HEK293 (cell line): ENCODE results near the gene SPART.
A peak's percentile ranks its signal among the peaks of the same experiment; 100 is the strongest.

ENCODE experiments used
- BCL11A ChIP-seq: fragments of 450-650 bp; formaldehyde crosslinking; IDR thresholded peaks from 2 replicates; pipeline ENCODE4 v1.5.1; 2016; ENCODE audit warnings: low read depth, missing biosample characterization, missing genetic modification characterization
- GLI2 ChIP-seq: fragments of 450-650 bp; formaldehyde crosslinking; IDR thresholded peaks from 2 replicates; pipeline ENCODE4; 2017; ENCODE audit warnings: missing biosample characterization, missing genetic modification characterization, low read depth, borderline replicate concordance
- HOXC10 ChIP-seq: sonication (generic); formaldehyde crosslinking; IDR thresholded peaks from 2 replicates; pipeline ENCODE4 v1.8.1; 2023; ENCODE audit warnings: mild to moderate bottlenecking, missing genetic modification reagents
- KLF8 ChIP-seq: fragments of 450-650 bp; formaldehyde crosslinking; IDR thresholded peaks from 2 replicates; pipeline ENCODE4 v1.5.1; 2016; ENCODE audit warnings: missing biosample characterization, missing genetic modification characterization
- OSR2 ChIP-seq: fragments of 450-650 bp; formaldehyde crosslinking; IDR thresholded peaks from 2 replicates; pipeline ENCODE4 v1.5.1; 2016; ENCODE audit warnings: missing biosample characterization, missing genetic modification characterization
- PRDM4 ChIP-seq: fragments of 450-650 bp; formaldehyde crosslinking; IDR thresholded peaks from 2 replicates; pipeline ENCODE4 v1.5.1; 2017; ENCODE audit warnings: missing biosample characterization, missing genetic modification characterization
- REPIN1 ChIP-seq: fragments of 450-650 bp; formaldehyde crosslinking; IDR thresholded peaks from 2 replicates; pipeline ENCODE4 v1.5.1; 2017; ENCODE audit warnings: missing biosample characterization, missing genetic modification characterization, low read depth
- SALL2 ChIP-seq: fragments of 450-650 bp; formaldehyde crosslinking; IDR thresholded peaks from 2 replicates; pipeline ENCODE4 v1.5.0; 2017; ENCODE audit warnings: missing biosample characterization, mild to moderate bottlenecking, missing genetic modification characterization, borderline replicate concordance
- SCRT1 ChIP-seq: fragments of 450-650 bp; formaldehyde crosslinking; IDR thresholded peaks from 2 replicates; pipeline ENCODE4 v1.5.1; 2016; ENCODE audit warnings: missing biosample characterization, missing genetic modification characterization, borderline replicate concordance
- SETDB1 ChIP-seq: IDR thresholded peaks from one replicate; pipeline ENCODE4 v1.6.1; 2017; ENCODE audit warnings: mild to moderate bottlenecking, low read length, moderate library complexity, mixed read lengths; ENCODE audit not compliant: insufficient read length
- SP2 ChIP-seq: fragments of 450-650 bp; formaldehyde crosslinking; IDR thresholded peaks from 2 replicates; pipeline ENCODE4 v1.5.1; 2016; ENCODE audit warnings: missing biosample characterization, missing genetic modification characterization
- TCF7L2 ChIP-seq: IDR thresholded peaks from 2 replicates; pipeline ENCODE4 v1.6.1; 2011; ENCODE audit warnings: low read depth, mild to moderate bottlenecking, inconsistent platforms, low read length, moderate library complexity, borderline replicate concordance
- TRIM28 ChIP-seq: IDR thresholded peaks from 2 replicates; pipeline ENCODE4 v1.6.1; 2011; ENCODE audit warnings: low read length, control low read depth, borderline replicate concordance
- ZBTB1 ChIP-seq: fragments of 450-650 bp; formaldehyde crosslinking; IDR thresholded peaks from 2 replicates; pipeline ENCODE4 v1.5.1; 2016; ENCODE audit warnings: missing biosample characterization, missing genetic modification characterization
- ZBTB44 ChIP-seq: fragments of 450-650 bp; IDR thresholded peaks from 2 replicates; pipeline ENCODE4 v1.5.1; 2018; ENCODE audit warnings: missing biosample characterization, mild to moderate bottlenecking, missing genetic modification characterization
- ZFP41 ChIP-seq: fragments of 450-650 bp; formaldehyde crosslinking; IDR thresholded peaks from 2 replicates; pipeline ENCODE4 v1.5.1; 2016; ENCODE audit warnings: missing biosample characterization, missing genetic modification characterization, borderline replicate concordance
- ZNF114 ChIP-seq: fragments of 450-650 bp; formaldehyde crosslinking; IDR thresholded peaks from 2 replicates; pipeline ENCODE4 v1.5.0; 2017; ENCODE audit warnings: missing biosample characterization, missing genetic modification characterization
- ZNF138 ChIP-seq: fragments of 450-650 bp; formaldehyde crosslinking; IDR thresholded peaks from 2 replicates; pipeline ENCODE4 v1.5.1; 2016; ENCODE audit warnings: missing biosample characterization, missing genetic modification characterization, borderline replicate concordance
- ZNF221 ChIP-seq: fragments of 450-650 bp; formaldehyde crosslinking; IDR thresholded peaks from 2 replicates; pipeline ENCODE4 v1.5.1; 2017; ENCODE audit warnings: missing biosample characterization, missing genetic modification characterization, borderline replicate concordance
- ZNF366 ChIP-seq: fragments of 450-650 bp; formaldehyde crosslinking; conservative IDR thresholded peaks from 2 replicates; pipeline ENCODE4 v1.5.1; 2016; ENCODE audit warnings: missing biosample characterization, missing genetic modification characterization
- ZNF394 ChIP-seq: fragments of 450-650 bp; formaldehyde crosslinking; IDR thresholded peaks from 2 replicates; pipeline ENCODE4 v1.5.1; 2016; ENCODE audit warnings: missing biosample characterization, missing genetic modification characterization, mild to moderate bottlenecking, moderate library complexity, borderline replicate concordance
- ZNF404 ChIP-seq: fragments of 450-650 bp; formaldehyde crosslinking; IDR thresholded peaks from 2 replicates; pipeline ENCODE4 v1.5.1; 2017; ENCODE audit warnings: missing biosample characterization, missing genetic modification characterization
- ZNF488 ChIP-seq: fragments of 450-650 bp; formaldehyde crosslinking; IDR thresholded peaks from 2 replicates; pipeline ENCODE4 v1.5.1; 2016; ENCODE audit warnings: missing biosample characterization, missing genetic modification characterization
- ZNF514 ChIP-seq: fragments of 450-650 bp; formaldehyde crosslinking; IDR thresholded peaks from 2 replicates; pipeline ENCODE4 v1.5.1; 2016; ENCODE audit warnings: missing biosample characterization, missing genetic modification characterization
- ZNF558 ChIP-seq: fragments of 450-650 bp; formaldehyde crosslinking; IDR thresholded peaks from 2 replicates; pipeline ENCODE4 v1.5.1; 2016; ENCODE audit warnings: missing biosample characterization, missing genetic modification characterization
- ZNF645 ChIP-seq: fragments of 450-650 bp; formaldehyde crosslinking; IDR thresholded peaks from 2 replicates; pipeline ENCODE4; 2016; ENCODE audit warnings: missing biosample characterization, missing genetic modification characterization
- ZNF677 ChIP-seq: fragments of 450-650 bp; IDR thresholded peaks from 2 replicates; pipeline ENCODE4 v1.5.0; 2018; ENCODE audit warnings: missing biosample characterization, mild to moderate bottlenecking, missing genetic modification characterization, moderate library complexity
- ZNF692 ChIP-seq: fragments of 450-650 bp; formaldehyde crosslinking; IDR thresholded peaks from 2 replicates; pipeline ENCODE4 v1.5.1; 2016; ENCODE audit warnings: missing biosample characterization, missing genetic modification characterization
- ZSCAN23 ChIP-seq: fragments of 450-650 bp; formaldehyde crosslinking; IDR thresholded peaks from 2 replicates; pipeline ENCODE4 v1.5.1; 2016; ENCODE audit warnings: missing biosample characterization, missing genetic modification characterization
- ZSCAN30 ChIP-seq: fragments of 450-650 bp; IDR thresholded peaks from 2 replicates; pipeline ENCODE4 v1.5.1; 2018; ENCODE audit warnings: missing biosample characterization, mild to moderate bottlenecking, missing genetic modification characterization, moderate library complexity
- ZSCAN5A ChIP-seq: fragments of 450-650 bp; formaldehyde crosslinking; IDR thresholded peaks from 2 replicates; pipeline ENCODE4 v1.5.1; 2016; ENCODE audit warnings: missing biosample characterization, missing genetic modification characterization

Gene SPART

GRCh38 chr13:36346222-36347083 is at the start of gene SPART (continued):
- TF ChIP-seq ZNF366 (tag by site-specific recombination), result no peak
- no peak for TF ChIP-seq ZNF404
- no peak for TF ChIP-seq GLI2 (tag by site-specific recombination)
- no peak for TF ChIP-seq ZSCAN23 (tag by site-specific recombination)
- no peak for TF ChIP-seq OSR2
- no peak for TF ChIP-seq SALL2 (tag by site-specific recombination)
- no peak for TF ChIP-seq ZNF514
- no peak for TF ChIP-seq ZNF114 (tag by site-specific recombination)
- no peak for TF ChIP-seq PRDM4 (tag by site-specific recombination)
- 0 out of 2 replicates have a peak, but pooled peaks have one; percentile 34 for TF ChIP-seq ZSCAN5A (tag by site-specific recombination)
- no peak for TF ChIP-seq ZBTB1 (tag by site-specific recombination)
- TF ChIP-seq BCL11A (tag by site-specific recombination), result no peak
- TF ChIP-seq ZNF138, result no peak
- TF ChIP-seq ZNF558 (tag by site-specific recombination), result no peak
- TF ChIP-seq ZNF692 (tag by site-specific recombination), result no peak; the same call in 1 of the 2 replicates
- TF ChIP-seq ZSCAN30, result peak; percentile 63; the same call in 1 of the 2 replicates
- TF ChIP-seq ZNF645 (tag by site-specific recombination), result no peak
- no peak for TF ChIP-seq REPIN1 (tag by site-specific recombination)
- no peak; the same call in none of the 2 replicates for TF ChIP-seq ZNF394
- TF ChIP-seq ZBTB44 (tag by site-specific recombination), result no peak
- TF ChIP-seq TCF7L2, result no peak
- no peak for TF ChIP-seq ZFP41 (tag by site-specific recombination)
- TF ChIP-seq ZNF677 (tag by site-specific recombination), result no peak; the same call in 1 of the 2 replicates
- no peak for TF ChIP-seq ZNF488
- TF ChIP-seq ZNF221 (tag by site-specific recombination), result no peak
- no peak for TF ChIP-seq SETDB1
- TF ChIP-seq SCRT1, result no peak
- no peak for TF ChIP-seq KLF8 (tag by site-specific recombination)
- no peak for TF ChIP-seq SP2
- no peak for TF ChIP-seq HOXC10
- TF ChIP-seq TRIM28, result no peak; the same call in 1 of the 2 replicates
